NCI-H2107 treated with DMSO at 0.1 percent for 48 hours (cell line): ENCODE results near the gene THSD1.

Source experiments
- DNase-seq: peaks from one replicate; lab custom pipeline; 2025; ENCODE audit not compliant: unreplicated experiment; lab: John Stamatoyannopoulos, UW

The THSD1 gene, protein sequence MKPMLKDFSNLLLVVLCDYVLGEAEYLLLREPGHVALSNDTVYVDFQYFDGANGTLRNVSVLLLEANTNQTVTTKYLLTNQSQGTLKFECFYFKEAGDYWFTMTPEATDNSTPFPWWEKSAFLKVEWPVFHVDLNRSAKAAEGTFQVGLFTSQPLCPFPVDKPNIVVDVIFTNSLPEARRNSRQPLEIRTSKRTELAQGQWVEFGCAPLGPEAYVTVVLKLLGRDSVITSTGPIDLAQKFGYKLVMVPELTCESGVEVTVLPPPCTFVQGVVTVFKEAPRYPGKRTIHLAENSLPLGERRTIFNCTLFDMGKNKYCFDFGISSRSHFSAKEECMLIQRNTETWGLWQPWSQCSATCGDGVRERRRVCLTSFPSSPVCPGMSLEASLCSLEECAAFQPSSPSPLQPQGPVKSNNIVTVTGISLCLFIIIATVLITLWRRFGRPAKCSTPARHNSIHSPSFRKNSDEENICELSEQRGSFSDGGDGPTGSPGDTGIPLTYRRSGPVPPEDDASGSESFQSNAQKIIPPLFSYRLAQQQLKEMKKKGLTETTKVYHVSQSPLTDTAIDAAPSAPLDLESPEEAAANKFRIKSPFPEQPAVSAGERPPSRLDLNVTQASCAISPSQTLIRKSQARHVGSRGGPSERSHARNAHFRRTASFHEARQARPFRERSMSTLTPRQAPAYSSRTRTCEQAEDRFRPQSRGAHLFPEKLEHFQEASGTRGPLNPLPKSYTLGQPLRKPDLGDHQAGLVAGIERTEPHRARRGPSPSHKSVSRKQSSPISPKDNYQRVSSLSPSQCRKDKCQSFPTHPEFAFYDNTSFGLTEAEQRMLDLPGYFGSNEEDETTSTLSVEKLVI

DNA sequence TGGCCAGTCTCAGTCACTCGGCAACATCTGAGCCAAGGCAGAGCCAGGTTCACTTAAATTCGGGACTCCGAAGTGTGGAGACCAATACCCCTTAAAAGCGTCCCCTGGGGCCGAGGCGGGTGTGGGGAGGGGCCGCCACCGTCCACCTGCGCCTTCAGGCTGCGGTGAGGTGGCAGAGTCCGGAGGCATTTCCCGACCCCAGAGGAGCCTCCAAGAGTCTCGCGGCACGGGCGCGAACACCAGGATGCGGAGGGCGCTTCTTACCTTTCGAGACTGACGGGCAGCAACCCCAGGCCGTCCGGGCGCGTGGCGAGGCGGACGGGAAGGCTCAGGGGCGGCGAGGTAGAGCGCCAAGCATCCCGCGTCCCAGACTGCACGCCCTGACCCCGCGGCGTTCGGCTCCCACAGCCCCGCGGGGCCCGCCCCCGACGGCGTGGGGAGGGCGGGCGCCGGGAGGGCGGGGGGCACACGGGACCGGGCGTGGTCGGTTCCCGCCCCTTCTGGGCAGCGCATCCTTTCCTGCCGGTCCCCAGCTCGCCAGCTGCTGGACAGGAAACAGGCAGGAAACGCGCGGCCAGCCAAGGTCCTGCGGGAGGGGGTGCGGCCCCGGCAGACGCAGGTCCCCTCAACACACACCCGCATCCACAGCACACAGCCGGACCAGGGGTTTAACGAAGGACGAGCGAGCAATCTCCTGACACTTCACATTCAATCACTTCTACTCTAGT, at the start of gene THSD1:
Gene THSD1, minus strand, starts transcription at position 406 of the 728 bp plus-strand sequence. CDS start 3,572 bp downstream, outside the sequence.
- no peak for DNase-seq

DNA sequence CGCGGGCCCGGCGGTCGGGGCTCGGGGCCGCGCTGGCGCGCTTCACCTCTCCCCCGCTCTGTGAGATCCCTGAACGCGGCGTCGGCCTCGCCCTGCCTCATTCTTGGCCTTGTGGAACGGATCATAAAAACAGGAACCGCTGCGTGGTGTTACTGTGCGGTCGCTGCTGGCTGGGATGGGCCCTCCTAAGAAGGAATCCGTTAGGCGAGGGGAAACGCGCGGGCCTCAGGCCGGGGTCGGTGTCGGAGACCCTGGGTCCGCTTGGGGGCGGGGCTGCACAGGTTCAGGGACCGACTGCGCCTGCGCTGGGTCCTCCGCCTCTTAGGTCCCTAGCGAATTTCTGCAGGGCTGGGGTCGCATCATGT, 49.7 kb upstream of the THSD1 start:
- DNase-seq = peak; percentile 25

DNA sequence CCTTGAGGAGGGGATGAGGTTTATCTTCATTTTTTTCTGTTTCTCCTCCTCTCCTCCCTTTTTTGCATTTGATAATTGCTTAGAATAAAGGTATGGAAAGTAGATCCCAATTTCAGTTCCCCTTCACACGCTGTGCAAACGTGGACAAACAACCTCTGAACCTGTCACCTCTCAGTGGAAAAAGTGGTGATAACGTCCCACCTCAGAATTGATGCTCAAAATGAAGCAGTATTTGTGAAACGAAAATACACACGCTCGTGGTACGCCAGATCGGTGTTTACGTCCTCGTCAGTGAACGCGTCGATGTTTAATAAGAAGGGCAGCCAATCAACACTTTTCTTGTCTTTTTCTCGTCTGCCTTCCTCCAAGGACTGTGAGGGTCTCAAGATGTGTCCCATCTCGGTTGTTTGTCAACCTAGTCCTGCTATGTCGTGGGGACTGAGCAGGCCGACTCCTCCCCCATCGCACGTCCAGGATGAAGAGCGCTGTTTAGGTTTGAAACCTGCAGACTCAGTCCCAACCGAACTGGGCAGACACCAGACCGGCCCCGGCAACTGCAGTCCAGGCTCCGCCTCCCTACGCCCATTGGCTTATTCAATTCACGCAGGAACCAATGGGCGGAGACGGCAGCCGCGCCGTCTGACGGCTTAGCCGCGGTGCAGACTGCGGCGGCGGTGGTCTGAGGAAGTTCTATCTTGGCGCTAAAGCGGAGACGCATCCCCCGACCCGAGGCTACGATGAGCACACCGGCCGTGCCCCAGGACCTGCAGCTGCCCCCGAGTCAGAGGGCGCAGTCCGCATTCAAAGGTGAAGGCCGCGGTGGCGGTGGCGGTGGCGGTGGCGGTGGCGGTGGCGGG, 49.1 kb upstream of the THSD1 start, which contains the start of gene CKAP2:
Gene CKAP2, plus strand, starts transcription at position 659 of the 857 bp plus-strand sequence. Its CDS starts 79 bp downstream, at position 738.
- peak; percentile 92 for DNase-seq

DNA sequence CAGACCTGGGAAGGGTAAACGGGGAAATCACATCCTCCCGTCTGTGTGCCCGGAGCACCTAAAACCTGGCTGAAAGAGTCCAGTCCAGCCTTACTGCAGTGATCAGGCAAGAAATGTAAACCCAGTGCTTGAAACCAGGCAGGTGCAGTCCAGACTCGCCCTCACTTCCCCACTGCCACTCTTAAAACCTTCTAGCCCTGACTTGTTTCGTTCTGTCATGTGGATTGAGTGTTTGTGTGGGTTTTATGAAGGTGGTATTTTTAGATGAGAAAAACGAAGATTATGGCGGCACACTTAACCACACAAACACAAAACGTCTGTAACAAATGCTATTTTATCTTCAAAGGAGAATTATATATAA, 48.5 kb upstream of the THSD1 start:
- DNase-seq = peak; percentile 70

DNA sequence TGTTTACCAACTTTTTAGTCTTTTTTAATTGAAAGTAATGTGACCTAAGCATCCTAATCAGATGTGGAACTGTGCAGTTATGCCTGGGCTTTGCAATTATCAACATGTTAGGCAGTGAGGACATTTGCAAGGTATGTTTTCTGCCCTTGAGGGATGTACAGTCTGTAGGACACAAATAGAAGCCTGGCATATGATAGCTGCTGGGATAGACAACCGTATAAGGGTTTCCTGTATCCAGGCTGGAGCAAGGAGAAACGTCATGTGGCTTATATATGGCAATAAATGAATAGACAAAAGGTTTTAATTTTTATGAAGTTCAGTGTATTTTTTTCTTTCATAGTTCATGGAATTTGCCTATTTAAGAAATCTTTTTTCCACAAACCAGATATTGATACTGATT, 46.5 kb upstream of the THSD1 start:
- no peak for DNase-seq

DNA sequence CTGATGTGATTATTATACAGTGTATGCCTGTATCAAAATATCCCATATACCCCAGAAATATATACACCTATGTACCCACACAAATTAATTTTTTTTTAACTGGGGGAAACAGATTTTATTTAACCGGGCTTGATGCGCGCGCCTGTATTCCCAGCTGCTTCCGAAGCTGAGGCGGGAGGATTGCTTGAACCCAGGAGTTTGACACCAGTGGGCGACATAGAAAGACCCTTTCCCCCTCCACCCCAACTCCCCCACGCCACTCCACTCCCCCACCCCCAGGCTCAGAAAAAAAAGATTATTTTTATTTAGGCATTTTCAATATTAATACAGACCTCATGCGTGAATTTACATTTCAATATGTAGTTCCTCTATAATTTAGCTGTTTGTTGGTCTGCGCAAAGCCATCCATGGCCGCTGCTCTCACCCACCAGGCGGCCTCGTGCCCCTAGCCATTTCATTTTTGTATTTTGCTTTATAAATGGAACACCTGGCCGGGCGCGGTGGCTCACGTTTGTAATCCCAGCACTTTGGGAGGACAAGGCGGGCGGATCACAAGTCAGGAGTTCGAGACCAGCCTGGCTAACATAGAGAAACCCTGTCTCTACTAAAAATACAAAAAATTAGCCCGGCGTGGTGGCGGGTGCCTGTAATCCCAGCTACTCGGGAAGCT, 45.3 kb upstream of the THSD1 start:
- no peak for DNase-seq

DNA sequence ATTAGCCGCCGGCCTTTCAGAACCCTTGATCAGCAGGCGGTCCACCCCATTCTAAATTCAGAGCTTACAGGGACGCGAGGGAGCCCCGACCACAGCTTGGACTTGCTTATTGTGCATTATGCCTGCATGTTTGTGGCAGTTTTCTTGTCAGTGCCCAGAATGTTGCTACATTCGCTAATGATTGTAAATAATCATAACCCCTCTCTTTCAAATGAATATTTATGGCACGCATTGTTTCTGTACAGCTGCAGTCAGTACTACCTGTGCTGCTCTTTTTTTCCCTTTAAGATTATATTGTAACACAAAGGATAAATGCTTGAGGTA, 44.8 kb upstream of the THSD1 start:
- peak; percentile 84 for DNase-seq

DNA sequence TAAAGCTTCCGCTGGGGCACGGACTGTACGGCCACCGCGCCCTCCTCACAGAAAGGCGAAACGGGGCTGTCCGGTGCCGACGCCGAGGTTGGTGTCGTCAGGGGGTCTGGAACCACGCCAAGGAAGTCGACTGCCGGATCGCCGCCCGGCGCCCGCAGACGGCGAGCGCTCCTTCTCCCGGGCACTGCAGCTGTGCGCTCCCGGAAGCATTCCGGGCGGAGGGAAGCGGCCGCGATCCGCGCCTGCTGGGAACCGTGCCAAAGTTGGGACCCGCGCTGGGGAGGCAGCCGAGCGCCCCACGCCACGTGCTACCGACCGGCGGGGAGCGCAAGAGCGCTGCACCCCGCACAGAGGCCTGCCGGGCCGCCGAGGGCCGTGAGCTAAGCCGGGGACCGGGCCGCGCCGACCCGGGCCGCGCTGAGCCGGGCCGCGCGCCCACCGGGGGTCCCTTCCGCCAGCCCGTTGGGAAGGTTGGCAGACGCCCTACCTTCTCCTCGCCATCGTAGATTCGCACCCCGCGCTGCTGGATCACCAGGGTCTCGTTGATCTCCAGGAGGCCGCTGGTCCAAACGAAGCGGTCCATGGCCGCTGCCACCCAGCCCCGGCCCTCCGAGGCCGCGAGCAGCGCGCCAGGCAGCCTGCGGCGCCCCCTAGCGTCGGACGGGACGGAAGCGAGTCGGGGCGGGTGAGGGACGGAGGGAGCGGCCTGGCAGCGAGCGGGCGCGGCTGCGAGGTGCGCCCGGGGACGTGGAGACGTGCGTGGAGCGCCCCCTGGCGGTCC, 44.2 kb upstream of the THSD1 start, which contains the start of gene VPS36:
Gene VPS36, minus strand, starts transcription at position 623 of the 781 bp plus-strand sequence. Its CDS starts 40 bp downstream, at position 583.
- DNase-seq = peak; percentile 31

DNA sequence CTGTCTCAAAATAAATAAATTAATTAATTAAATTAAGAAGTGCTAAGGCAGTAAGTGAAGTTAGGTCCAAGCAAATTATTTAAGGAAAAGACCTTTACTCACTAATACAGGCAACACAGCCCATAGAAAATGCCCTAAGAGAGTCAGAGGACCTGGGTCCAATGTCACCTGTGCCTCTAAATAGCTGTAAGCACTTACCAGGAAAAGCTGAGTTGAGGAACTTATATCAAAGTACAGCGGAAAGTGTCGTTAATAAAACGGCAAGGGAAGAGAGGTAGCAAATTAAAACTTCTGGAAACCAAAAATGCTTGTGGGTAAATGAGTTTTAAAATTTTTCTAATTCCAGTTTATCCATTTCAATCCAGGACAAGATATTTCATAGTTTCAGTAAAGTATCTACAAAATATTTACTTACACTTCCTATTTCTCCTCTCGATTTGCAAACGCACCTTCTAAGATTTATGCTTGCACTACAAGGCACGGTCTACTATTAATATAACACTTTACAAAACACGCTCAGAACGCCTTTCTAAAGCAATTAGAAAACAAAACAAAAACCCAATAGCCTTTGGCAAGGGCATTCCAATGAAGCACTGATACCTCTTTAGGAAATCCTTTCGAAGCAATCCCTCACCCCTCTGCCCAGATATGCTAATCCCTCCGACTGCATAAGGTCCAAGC, 43.5 kb upstream of the THSD1 start:
- DNase-seq = peak; percentile 31

DNA sequence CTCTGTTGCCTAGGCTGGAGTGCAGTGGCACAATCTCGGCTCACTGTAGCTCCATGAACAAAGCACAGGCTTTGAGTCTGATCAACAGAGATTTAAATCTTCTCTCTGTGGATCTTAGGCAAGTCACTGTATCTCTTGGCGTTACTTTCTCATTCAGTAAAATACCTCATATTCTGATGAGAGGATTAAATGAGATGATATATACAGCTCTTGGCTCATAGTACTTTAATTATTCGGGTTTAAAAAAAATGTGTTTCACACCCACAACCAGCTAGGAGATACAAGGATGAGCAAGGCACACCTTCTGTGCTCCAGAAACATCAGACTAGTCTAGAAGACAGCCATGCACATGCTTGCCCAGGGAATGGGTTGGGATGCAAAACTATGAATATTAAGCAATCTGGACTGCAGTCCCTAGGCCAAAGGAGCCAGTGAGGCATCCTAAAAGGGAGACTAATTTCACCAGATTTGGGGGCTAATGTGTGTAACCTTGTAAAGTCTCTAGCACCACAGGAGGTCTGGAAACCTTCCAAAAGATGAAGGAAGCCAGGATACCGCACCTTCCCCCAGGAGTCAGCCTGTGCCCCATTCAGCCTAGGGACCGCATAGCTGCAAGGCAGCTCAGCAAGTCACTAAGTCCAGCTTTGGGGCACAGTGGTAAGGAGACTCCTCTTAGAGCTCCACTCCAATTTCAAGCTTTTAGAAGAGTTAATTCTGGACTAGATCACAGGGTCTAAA, 42.0 kb upstream of the THSD1 start:
- no peak for DNase-seq

DNA sequence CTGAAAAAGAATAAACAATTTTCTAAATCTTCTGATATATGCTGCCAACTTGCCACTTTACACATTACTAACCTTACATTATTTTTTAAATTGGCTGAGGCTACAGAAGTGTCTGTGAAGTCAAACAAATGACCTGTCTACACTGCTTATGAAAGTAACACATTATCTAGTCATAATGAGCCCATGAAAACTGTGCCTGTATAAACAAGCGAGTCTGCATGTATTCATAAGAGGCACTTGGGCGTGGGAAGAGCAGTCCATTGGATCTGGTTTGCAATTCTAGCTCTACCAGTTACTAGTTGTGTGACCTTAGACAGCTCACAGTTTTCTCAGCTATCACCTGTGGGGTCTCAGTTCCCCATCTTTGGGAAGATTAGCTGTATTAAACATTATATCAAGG, 41.4 kb upstream of the THSD1 start:
- no peak for DNase-seq

DNA sequence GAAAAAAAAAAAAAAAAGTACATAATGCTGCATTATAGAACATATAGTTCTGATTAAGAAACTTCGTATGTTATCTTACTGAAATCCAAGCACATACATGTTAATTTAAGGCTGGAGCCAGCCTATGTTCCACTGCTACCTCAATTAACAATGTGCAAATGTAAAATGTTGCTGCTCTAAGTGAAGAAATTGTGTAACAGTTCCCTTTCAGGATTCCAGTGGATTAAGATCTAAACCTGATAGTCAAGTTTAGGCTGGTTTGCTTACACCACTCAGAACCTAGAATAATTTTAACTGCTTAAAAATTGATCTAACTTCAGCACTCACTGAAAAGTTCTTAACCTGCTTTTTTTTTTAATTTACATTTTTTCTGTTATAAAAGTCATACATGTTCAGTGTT, 40.3 kb upstream of the THSD1 start:
- DNase-seq = no peak

DNA sequence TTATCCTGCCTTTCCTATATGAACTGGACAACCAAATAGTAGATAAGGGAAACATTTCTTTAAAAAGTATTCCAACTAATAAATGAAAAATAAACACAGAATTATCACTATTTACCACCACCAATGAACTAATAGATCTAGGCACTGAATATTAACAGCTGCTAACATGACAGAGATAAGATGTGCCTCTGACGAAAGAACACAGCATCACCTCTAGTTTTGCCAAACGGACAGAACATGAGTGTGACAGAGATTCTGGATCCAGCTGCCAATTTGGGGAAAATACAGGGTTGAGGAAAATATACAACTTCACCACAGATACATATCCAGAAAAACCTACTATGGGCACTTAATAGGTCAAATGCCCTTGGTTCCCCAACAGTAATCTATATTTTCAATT, 26.5 kb upstream of the THSD1 start:
- no peak for DNase-seq

DNA sequence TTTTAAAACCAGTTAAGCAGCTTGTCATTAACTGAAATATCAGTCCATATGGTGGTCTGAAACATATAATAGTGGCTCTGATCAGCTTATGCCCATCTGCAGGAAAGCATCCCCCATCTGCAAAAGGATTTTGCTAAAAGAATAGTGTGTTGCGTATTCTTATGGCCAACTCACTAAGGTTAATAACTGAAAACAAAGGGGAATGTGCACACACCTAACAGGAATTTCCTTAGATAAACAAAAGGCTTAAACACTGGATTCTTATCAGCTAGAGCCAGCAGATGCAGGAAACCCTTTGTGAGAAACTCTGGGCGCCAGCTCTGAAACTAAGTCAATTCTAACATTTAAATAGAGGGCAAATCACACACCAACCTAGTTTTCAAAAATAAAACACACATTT, 22.3 kb upstream of the THSD1 start:
- DNase-seq = no peak

DNA sequence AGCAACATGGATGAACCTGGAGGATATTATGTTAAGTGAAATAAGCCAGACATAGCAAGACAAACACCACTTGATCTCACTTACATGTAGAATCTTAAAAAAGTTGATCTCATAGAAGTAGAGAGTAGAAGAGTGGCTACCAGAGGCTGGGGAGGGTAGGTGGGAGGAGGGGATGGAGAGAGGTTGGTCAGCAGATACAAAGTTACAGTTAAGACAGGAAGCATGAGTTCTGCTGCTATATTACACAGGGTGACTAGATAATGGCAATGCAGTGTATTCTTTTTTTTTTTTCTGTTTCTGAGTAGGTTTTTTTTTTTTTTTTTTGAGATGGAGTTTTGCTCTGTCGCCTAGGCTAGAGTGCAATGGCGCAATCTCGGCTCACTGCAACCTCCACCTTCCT, 15.2 kb upstream of the THSD1 start:
- no peak for DNase-seq

DNA sequence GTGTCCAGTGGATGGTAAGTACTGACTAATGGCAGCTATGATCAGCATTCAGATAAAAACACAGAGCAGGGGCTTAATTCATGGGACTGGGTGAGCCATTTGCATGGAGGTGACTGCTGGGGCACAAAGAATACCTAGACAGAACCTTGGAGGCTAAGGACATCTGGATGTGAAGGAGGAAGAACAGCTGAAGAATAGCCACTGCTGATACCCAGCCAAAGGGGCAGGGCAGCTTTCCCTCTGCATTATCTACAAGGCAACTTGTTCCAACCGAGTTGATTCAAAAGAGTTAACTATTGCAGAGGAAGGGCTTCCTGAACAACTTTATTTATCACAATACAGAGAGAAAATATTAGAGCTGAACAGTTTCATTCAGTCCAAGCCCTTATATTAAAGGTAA, 13.1 kb upstream of the THSD1 start:
- DNase-seq = no peak

DNA sequence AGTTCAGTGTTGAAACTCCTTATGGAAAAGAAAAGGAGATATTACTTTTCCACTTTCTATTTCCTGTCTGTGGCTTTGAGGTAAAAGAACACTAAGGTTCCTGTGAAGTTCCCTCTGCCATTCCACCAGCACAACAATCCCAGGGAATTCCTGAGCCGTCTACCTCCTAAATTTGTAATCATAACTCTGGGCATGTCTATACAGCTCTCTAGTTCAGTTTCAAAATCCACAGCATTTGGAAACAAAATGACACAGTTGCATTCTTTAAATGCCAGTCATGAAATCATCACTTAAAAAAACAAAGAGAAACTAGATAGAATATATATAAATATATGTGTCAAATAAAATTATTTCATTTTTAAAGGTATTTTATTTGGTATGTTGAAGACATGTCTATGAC, 9.0 kb upstream of the THSD1 start:
- no peak for DNase-seq

DNA sequence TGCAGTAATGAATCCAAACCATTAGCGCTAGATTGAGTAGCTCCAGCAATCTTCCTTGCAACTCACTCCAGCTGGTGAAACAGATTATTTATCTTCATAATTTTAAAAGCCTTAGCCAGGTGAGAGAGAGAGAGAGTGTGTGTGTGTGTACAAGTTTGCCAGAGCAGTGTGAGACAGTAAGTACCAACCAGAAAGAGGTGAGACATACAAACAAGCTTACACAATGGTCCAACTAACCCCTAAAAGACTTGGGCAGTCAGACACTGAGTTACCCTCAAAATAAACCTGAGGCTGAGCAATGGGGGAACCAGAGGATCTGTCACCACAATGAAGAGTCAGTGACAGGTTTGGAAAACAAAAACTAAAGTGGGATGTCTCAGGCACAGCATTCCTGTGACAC, 8.1 kb upstream of the THSD1 start:
- DNase-seq = no peak
